Neuronal stem cell (in vitro differentiated cells): ENCODE data around the gene MN1.

ENCODE experiments used
- DNase-seq: peaks from one replicate; pipeline ENCODE4 v3.0.0-alpha.2; 2013; ENCODE audit warnings: low spot score
- H2AFZ ChIP-seq: one replicate; pipeline ENCODE4 v1.6.1; 2013; ENCODE audit warnings: mild to moderate bottlenecking, low read length, inconsistent platforms
- H2AK5ac ChIP-seq: 2 replicates; pipeline ENCODE4 v1.6.1; 2013; ENCODE audit warnings: low read depth, mild to moderate bottlenecking, inconsistent platforms, low read length, moderate library complexity, mixed read lengths
- H2BK120ac ChIP-seq: 2 replicates; pipeline ENCODE4 v1.6.1; 2013; ENCODE audit warnings: low read depth, mild to moderate bottlenecking, inconsistent platforms, low read length, moderate library complexity, mixed read lengths
- H2BK12ac ChIP-seq: one replicate; pipeline ENCODE4 v1.6.1; 2013; ENCODE audit warnings: low read length, inconsistent platforms
- H2BK15ac ChIP-seq: 2 replicates; pipeline ENCODE4 v1.6.1; 2013; ENCODE audit warnings: mild to moderate bottlenecking, low read length, inconsistent platforms, mixed read lengths
- H2BK5ac ChIP-seq: one replicate; pipeline ENCODE4 v1.6.1; 2013; ENCODE audit warnings: inconsistent platforms, mild to moderate bottlenecking, low read length, moderate library complexity
- H3K14ac ChIP-seq: one replicate; pipeline ENCODE4 v1.6.1; 2013; ENCODE audit warnings: low read length, inconsistent platforms
- H3K18ac ChIP-seq: 2 replicates; pipeline ENCODE4 v1.6.1; 2013; ENCODE audit warnings: low read length, inconsistent platforms
- H3K23ac ChIP-seq: 2 replicates; pipeline ENCODE4 v1.6.1; 2013; ENCODE audit warnings: low read depth, mild to moderate bottlenecking, mixed read lengths, low read length, inconsistent platforms; ENCODE audit not compliant: poor library complexity
- H3K27ac ChIP-seq: replicated peaks from 3 replicates; pipeline ENCODE4 v1.5.1; 2013; ENCODE audit warnings: low read length, inconsistent platforms
- H3K27me3 ChIP-seq, 3 experiments: 2 replicates each; pipeline ENCODE4 v1.6.1; 2013; ENCODE audit warnings: low read length in 3 of 3, mild to moderate bottlenecking in 2 of 3, inconsistent platforms in 1 of 3, low read depth in 1 of 3, mixed read lengths in 1 of 3, moderate library complexity in 1 of 3; ENCODE audit not compliant: control insufficient read depth in 3 of 3, insufficient read depth in 3 of 3
- H3K36me3 ChIP-seq, 2 donors: replicated peaks in 1 of 2; 2 replicates each; pipeline ENCODE4 v1.6.1; 2013; ENCODE audit warnings: low read length in 2 of 2; ENCODE audit not compliant: control insufficient read depth in 2 of 2, insufficient read depth in 2 of 2
- H3K4ac ChIP-seq: 2 replicates; pipeline ENCODE4 v1.6.1; 2013; ENCODE audit warnings: inconsistent platforms, mild to moderate bottlenecking, low read length, moderate library complexity
- H3K4me1 ChIP-seq, 2 donors: 1 replicate in 1 of 2; 2 replicates in 1 of 2; pipeline ENCODE4 v1.6.1; 2013; ENCODE audit warnings: low read length in 2 of 2, low read depth in 1 of 2; ENCODE audit not compliant: control insufficient read depth in 2 of 2, insufficient read depth in 1 of 2
- H3K4me2 ChIP-seq: one replicate; pipeline ENCODE4 v1.6.1; 2013; ENCODE audit warnings: mild to moderate bottlenecking, low read length, inconsistent platforms; ENCODE audit not compliant: insufficient read depth, poor library complexity, severe bottlenecking
- H3K4me3 ChIP-seq, 2 donors: 2 replicates each; pipeline ENCODE4 v1.5.1; 2013; ENCODE audit warnings: low read length in 2 of 2, mild to moderate bottlenecking in 2 of 2, inconsistent platforms in 1 of 2, moderate library complexity in 1 of 2
- H3K79me1 ChIP-seq: one replicate; pipeline ENCODE4 v1.6.1; 2013; ENCODE audit warnings: low read depth, mild to moderate bottlenecking, inconsistent platforms, low read length, moderate library complexity
- H3K9ac ChIP-seq: one replicate; pipeline ENCODE4 v1.6.1; 2013; ENCODE audit warnings: mild to moderate bottlenecking, low read depth, low read length, inconsistent platforms; ENCODE audit not compliant: poor library complexity
- H3K9me3 ChIP-seq, 2 donors: replicated peaks in 1 of 2; 2 replicates each; pipeline versions ENCODE3 to v1.6.1; 2013; ENCODE audit warnings: low read length in 2 of 2, mild to moderate bottlenecking in 2 of 2, inconsistent platforms in 1 of 2, low read depth in 1 of 2, mixed read lengths in 1 of 2, moderate library complexity in 1 of 2; ENCODE audit not compliant: control insufficient read depth in 2 of 2, insufficient read depth in 1 of 2
- H4K8ac ChIP-seq: one replicate; pipeline ENCODE4 v1.6.1; 2013; ENCODE audit warnings: low read depth, mild to moderate bottlenecking, inconsistent platforms, low read length, moderate library complexity
- H4K91ac ChIP-seq: one replicate; pipeline ENCODE4 v1.6.1; 2013; ENCODE audit warnings: low read length, low read depth, mild to moderate bottlenecking, inconsistent platforms; ENCODE audit not compliant: poor library complexity
- WGBS, 2 donors: extraction: QIAGEN DNeasy Blood & Tissue Kit; methylation state at CpG; one replicate each; pipeline ENCODE4 v1.1.7; 2013; ENCODE audit warnings: missing lambda C conversion rate in 2 of 2, mixed read lengths in 1 of 2; ENCODE audit not compliant: insufficient read length in 2 of 2, insufficient replicate concordance in 1 of 2; ENCODE audit errors: extremely low coverage in 2 of 2; 5-methylcytosine and 5-hydroxymethylcytosine counted together

Gene MN1

GRCh38 chr22:27752771-27753170 lies 48.8 kb downstream of the MN1 start:
- no peaks in the 10 kb centered on the region for H3K27me3 ChIP-seq

GRCh38 chr22:27752141-27752540 lies 49.4 kb downstream of the MN1 start:
- no peak overlapping the region for H3K4me2 ChIP-seq
- H2AFZ ChIP-seq = no peak overlapping the region

More at GRCh38 chr22:27752771-27753170, 48.8 kb downstream of the MN1 start:
- Histone ChIP-seq H2AK5ac (no peak overlapping the region), H2AFZ (no peak overlapping the region), H3K9me3 (no peaks in the 10 kb centered on the region), H3K36me3 (peaks cover 5 to 100% of the 10 kb centered on the region in 2 donors), H3K4ac (no peak overlapping the region), H3K9ac (peak overlapping the region; percentile 9), H2BK120ac (no peak overlapping the region), H3K18ac (peak overlapping the region; percentile 24), H3K27ac (no peak overlapping the region), H3K14ac (no peak overlapping the region), H4K8ac (no peak overlapping the region), H2BK15ac (no peak overlapping the region), H2BK12ac (no peak overlapping the region), H2BK5ac (no peak overlapping the region), H3K4me2 (no peak overlapping the region), H3K4me3 (no peak overlapping the region), H3K23ac (no peak overlapping the region), H4K91ac (no peak overlapping the region), H3K4me1 (peaks cover 16 to 27% of the 10 kb centered on the region in 2 donors), H3K79me1 (peaks cover 7% of the 10 kb centered on the region)
- DNase-seq = no peak
- no CpG with 5 or more reads among the region's 4 CpGs for WGBS, 2 donors

GRCh38 chr22:27751277-27752070 lies 50.1 kb downstream of the MN1 start:
- Histone ChIP-seq H3K23ac (no peak overlapping the region), H3K36me3 (peaks cover 5 to 100% of the 10 kb centered on the region in 2 donors), H3K9me3 (no peaks in the 10 kb centered on the region), H2BK5ac (no peak overlapping the region), H3K27ac (no peak overlapping the region), H3K18ac (no peak overlapping the region), H3K9ac (no peak overlapping the region), H4K91ac (no peak overlapping the region), H4K8ac (no peak overlapping the region), H3K4ac (no peak overlapping the region), H2BK12ac (no peak overlapping the region), H3K4me1 (peaks cover 16 to 30% of the 10 kb centered on the region in 2 donors), H2BK15ac (no peak overlapping the region), H3K4me3 (no peak overlapping the region), H2BK120ac (no peak overlapping the region), H3K14ac (no peak overlapping the region), H2AK5ac (no peak overlapping the region), H3K27me3 (no peaks in the 10 kb centered on the region), H3K79me1 (peaks cover 7% of the 10 kb centered on the region), H3K4me2 (no peak overlapping the region), H2AFZ (no peak overlapping the region)
- WGBS, 2 donors = no CpG with 5 or more reads among the region's 9 CpGs
- DNase-seq = no peak

More at GRCh38 chr22:27752141-27752540, 49.4 kb downstream of the MN1 start:
- Histone ChIP-seq H2BK12ac (no peak overlapping the region), H2BK15ac (no peak overlapping the region), H3K27me3 (no peaks in the 10 kb centered on the region), H2BK120ac (no peak overlapping the region), H3K79me1 (peaks cover 7% of the 10 kb centered on the region), H3K23ac (no peak overlapping the region), H4K91ac (no peak overlapping the region), H3K9ac (no peak overlapping the region), H2BK5ac (no peak overlapping the region), H3K36me3 (peaks cover 5 to 100% of the 10 kb centered on the region in 2 donors), H3K27ac (no peak overlapping the region), H4K8ac (no peak overlapping the region), H3K9me3 (no peaks in the 10 kb centered on the region), H3K4me1 (peaks cover 16 to 30% of the 10 kb centered on the region in 2 donors), H3K14ac (no peak overlapping the region), H3K4ac (no peak overlapping the region), H3K18ac (no peak overlapping the region), H3K4me3 (no peak overlapping the region), H2AK5ac (no peak overlapping the region)
- DNase-seq = no peak
- WGBS, 2 donors = no CpG with 5 or more reads among the region's 5 CpGs

- Histone ChIP-seq H3K79me1 (peaks cover 7% of the 10 kb centered on the region), H3K4ac (no peak overlapping the region), H2BK5ac (no peak overlapping the region), H3K4me3 (no peak overlapping the region), H3K27ac (peak overlapping the region; percentile 8), H3K18ac (peak overlapping the region; percentile 54), H3K23ac (peak overlapping the region; percentile 52), H3K9ac (peak overlapping the region; percentile 74), H4K91ac (no peak overlapping the region), H2AFZ (no peak overlapping the region), H2BK15ac (peak overlapping the region; percentile 31), H3K36me3 (peaks cover 5 to 93% of the 10 kb centered on the region in 2 donors), H3K4me1 (peaks cover 16 to 30% of the 10 kb centered on the region in 2 donors), H3K27me3 (no peaks in the 10 kb centered on the region), H2BK12ac (peak overlapping the region; percentile 82), H2BK120ac (no peak overlapping the region), H2AK5ac (peak overlapping the region; percentile 57), H3K4me2 (no peak overlapping the region), H4K8ac (no peak overlapping the region), H3K9me3 (no peaks in the 10 kb centered on the region), H3K14ac (peak overlapping the region; percentile 61)
- no CpG with 5 or more reads among the region's 13 CpGs for WGBS, 2 donors
- DNase-seq = no peak
These were observed 50.8 kb downstream of the MN1 start for GRCh38 chr22:27750584-27751265.
